Ishikawa (cell line): ENCODE data around the gene TIFAB.

Experiments used
- CEBPB ChIP-seq: IDR thresholded peaks from 2 replicates; pipeline ENCODE4 v1.6.1; 2012
- EP300 ChIP-seq: IDR thresholded peaks from 2 replicates; pipeline ENCODE4 v1.6.1; 2012; ENCODE audit warnings: borderline replicate concordance
- REST ChIP-seq: IDR thresholded peaks from 2 replicates; pipeline ENCODE4 v1.6.1; 2012; ENCODE audit warnings: low read depth, mild to moderate bottlenecking
- TAF1 ChIP-seq: IDR thresholded peaks from 2 replicates; pipeline ENCODE4 v1.6.1; 2012; ENCODE audit warnings: low read depth, mild to moderate bottlenecking
- TCF12 ChIP-seq: IDR thresholded peaks from 2 replicates; pipeline ENCODE4 v1.6.1; 2012; ENCODE audit warnings: low read depth
- YY1 ChIP-seq: IDR thresholded peaks from 2 replicates; pipeline ENCODE4 v1.6.1; 2012; ENCODE audit warnings: low read depth

- TF ChIP-seq YY1: no peak
- TF ChIP-seq REST: no peak
- no peak for TF ChIP-seq CEBPB
- no peak for TF ChIP-seq TAF1
- TF ChIP-seq TCF12: no peak
- no peak for TF ChIP-seq EP300
Observed at GRCh38 chr5:135480511-135480910, 28.4 kb upstream of the TIFAB start.
